GM12892 (cell line): Measurements from ENCODE around the gene RNF145.

ENCODE experiments used
- POLR2A ChIP-seq: IDR thresholded peaks from 2 replicates; pipeline ENCODE4 v1.6.1; 2011; ENCODE audit warnings: low read depth, low read length, control low read depth
- POLR2AphosphoS5 ChIP-seq: IDR thresholded peaks from 2 replicates; pipeline ENCODE4 v1.6.1; 2011; ENCODE audit warnings: low read depth, low read length, control low read depth

DNA sequence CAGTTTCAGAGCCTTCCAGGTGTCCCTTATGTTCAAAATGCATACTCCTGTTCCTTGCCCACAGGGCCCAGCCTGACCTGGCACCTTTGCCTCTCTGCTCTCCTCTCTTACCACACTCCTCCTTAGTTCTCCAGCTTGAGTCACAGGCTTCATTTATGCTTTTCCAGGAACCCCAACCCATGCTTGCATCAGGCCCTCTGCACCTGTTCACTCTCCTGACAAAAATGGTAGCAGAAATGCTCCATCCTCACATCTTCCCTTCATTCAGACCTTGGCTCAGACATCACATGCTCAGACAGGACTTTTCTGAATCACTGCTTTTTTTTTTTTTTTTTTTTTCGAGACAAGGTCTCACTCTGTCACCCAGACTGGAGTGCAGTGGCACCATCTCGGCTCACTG, 15.1 kb upstream of the RNF145 start:
- TF ChIP-seq POLR2AphosphoS5 = no peak
- TF ChIP-seq POLR2A = no peak
